Nephron (organoid): ENCODE data around the gene ARFGEF2.
A peak's percentile ranks its signal among the peaks of the same experiment; 100 is the strongest.

ENCODE experiments used
- H3K27ac Mint-ChIP-seq, 3 experiments: 2 replicates each; pipeline ENCODE4 v1.8.0; 2020; ENCODE audit warnings: mixed read lengths in 3 of 3, mild to moderate bottlenecking in 2 of 3, moderate library complexity in 1 of 3
- H3K27me3 Mint-ChIP-seq: 2 replicates; pipeline ENCODE4 v1.8.0; 2021; ENCODE audit warnings: low read depth, mild to moderate bottlenecking, moderate library complexity, mixed read lengths
- H3K36me3 Mint-ChIP-seq: 2 replicates; pipeline ENCODE4 v1.8.0; 2020; ENCODE audit warnings: low read depth, mixed read lengths
- H3K4me1 Mint-ChIP-seq: 2 replicates; pipeline ENCODE4 v1.8.0; 2020; ENCODE audit warnings: mixed read lengths
- H3K4me3 Mint-ChIP-seq, 3 experiments: 2 replicates each; pipeline ENCODE4 v1.8.0; 2020; ENCODE audit warnings: mild to moderate bottlenecking in 3 of 3, mixed read lengths in 3 of 3, moderate library complexity in 2 of 3
- H3K9me3 Mint-ChIP-seq: 2 replicates; pipeline ENCODE4 v1.8.0; 2020; ENCODE audit warnings: mixed read lengths
- CTCF ChIP-seq, 3 experiments: fragments of 200-600 bp; sonication (generic); IDR thresholded peaks; one replicate each; pipeline ENCODE4 v1.5.0; 2021; ENCODE audit warnings: antibody characterized with exemption in 3 of 3; ENCODE audit not compliant: unreplicated experiment in 3 of 3

ARFGEF2 gene

DNA sequence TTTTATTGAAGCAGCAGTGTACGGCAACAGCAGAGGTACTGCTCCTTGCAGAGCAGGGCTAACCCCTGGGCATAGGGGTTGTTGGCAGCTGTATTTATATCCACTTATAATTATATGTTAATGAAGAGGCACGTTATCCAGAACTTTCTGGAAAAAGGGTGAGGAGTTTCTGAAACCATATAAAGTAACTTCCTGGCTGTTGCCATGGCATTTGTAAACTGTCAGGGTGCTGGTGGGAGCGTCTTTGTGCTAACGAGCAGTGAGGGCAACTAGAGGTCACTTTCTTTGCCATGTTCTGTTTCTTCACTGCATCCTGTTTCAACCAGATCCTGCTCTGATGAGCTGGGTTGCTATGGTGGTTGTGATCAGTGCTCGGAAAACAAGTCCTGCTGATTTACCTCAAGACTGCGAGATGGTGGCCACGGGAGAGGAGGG is 11.1 kb upstream of the ARFGEF2 start:
- Mint-ChIP-seq H3K27me3 (peaks cover 8% of the 10 kb centered on the region), H3K36me3 (no peaks in the 10 kb centered on the region), H3K4me3 (no peak overlapping the region), H3K9me3 (peaks cover 7% of the 10 kb centered on the region), H3K27ac (no peak overlapping the region), H3K4me1 (no peaks in the 10 kb centered on the region)
- TF ChIP-seq CTCF (IDR thresholded peaks at IDR 0.05; ENCODE audit: unreplicated experiment in 3 of 3) = no peak

DNA sequence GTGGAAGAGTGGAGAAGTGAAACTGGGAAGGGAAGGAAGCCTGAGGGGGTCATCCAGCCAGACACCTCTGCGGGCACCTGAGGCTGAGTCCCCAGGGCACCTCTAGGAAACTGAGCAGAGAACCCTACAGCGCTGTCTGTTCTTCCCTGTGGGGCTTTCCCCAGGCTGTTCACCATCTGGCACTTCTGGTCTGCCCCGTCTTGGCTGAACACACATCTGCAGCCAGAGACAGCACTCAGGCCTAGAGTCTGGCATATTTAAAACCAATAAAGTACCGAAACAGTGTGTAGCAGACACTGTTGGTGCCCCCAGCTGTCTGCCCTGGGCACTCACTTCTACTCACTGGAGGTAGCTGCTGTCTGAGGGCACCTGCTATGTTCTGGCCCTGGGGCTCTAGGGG is 9.4 kb upstream of the ARFGEF2 start:
- Mint-ChIP-seq H3K36me3 (no peaks in the 10 kb centered on the region), H3K27me3 (peaks cover 4% of the 10 kb centered on the region), H3K4me1 (no peaks in the 10 kb centered on the region), H3K4me3 (no peak overlapping the region), H3K9me3 (peaks cover 7% of the 10 kb centered on the region), H3K27ac (no peak overlapping the region)
- no peak for TF ChIP-seq CTCF (IDR thresholded peaks at IDR 0.05; ENCODE audit: unreplicated experiment in 3 of 3)

DNA sequence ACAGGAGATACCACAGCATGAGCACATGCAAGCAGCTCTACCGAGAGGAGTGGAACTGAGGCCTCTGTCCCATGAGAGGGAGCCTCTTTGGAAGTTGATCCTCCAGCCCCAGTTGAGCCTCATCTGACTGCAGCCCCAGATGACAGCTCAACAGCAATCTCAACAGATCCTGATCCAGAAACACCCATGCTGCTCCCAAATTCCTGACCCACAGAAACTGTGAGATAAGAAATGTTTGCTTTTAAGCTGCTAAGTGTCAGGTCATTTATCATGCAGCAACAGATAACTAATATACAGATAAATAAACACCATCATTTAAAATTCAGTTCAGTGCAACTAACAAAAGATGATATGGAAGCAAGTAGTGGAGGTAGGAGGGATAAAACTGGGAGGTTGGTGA is 4.8 kb upstream of the ARFGEF2 start:
- no peaks in the 10 kb centered on the region for H3K9me3 Mint-ChIP-seq
- H3K36me3 Mint-ChIP-seq = no peaks in the 10 kb centered on the region
- TF ChIP-seq CTCF (IDR thresholded peaks at IDR 0.05; ENCODE audit: unreplicated experiment in 3 of 3) = no peak
- no peaks in the 10 kb centered on the region for H3K4me1 Mint-ChIP-seq
- H3K4me3 Mint-ChIP-seq = peak overlapping the region in 1 of 3 experiments; percentile 3
- H3K27ac Mint-ChIP-seq = no peak overlapping the region
- H3K27me3 Mint-ChIP-seq = peaks cover 7% of the 10 kb centered on the region

DNA sequence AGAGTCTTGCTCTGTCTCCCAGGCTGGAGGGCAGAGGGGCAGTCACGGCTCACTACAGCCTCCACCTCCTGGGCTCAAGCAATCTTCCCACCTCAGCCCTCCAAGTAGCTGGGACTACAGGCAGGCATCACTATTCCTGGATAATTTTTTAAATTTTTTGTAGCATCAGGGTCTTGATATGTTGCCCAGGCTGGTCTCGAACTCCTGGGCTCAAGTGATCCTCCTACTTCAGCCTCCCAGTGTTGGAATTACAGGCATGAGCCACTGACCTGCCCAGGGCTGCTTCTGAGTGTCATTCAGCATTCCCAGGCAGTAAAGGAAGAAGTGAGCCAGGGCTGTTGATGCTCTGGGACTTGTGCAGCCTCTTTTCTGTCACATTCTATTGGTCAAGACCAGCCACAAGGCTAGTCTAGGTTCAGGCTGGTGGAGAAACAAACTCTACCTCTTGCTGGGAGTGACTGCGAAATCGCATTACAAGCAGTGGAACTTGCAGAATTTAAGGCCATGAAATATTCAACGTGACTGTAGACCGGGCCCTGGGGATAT is 2.1 kb upstream of the ARFGEF2 start:
- peak overlapping the region in 1 of 3 experiments; percentile 33 for H3K27ac Mint-ChIP-seq

DNA sequence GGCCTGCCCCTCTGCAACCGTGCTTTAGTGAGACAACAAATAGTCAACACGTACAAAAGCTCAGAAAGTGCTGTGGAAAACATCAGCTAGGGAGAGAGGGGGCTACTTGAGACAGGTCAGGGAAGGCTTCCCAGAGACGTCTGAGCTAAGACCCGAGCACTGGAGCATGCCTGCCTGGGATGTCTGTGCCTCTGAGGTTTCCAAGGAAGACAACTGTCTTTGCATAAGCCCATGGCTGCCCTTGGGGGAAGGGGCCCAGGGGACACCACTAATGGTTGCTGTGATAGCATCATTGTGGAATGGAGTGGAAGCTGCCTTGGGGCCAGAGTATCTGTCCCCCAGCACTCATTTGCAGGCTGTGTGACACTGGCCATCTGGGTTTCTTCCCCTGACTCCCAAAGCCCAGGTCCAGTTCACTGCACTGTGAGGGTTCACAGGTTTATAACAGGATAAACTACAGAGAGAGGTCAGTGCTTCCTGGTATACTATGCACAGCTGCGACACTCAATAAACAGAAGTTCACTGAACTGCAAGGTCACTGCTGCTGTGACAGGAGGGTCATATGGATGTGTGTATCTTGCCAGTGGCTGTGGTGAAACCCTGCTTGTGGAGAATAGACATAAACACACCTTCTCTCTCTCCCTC is 1.5 kb upstream of the ARFGEF2 start:
- H3K4me3 Mint-ChIP-seq = peak overlapping the region; percentile 82 to 92 (median 89)
- H3K9me3 Mint-ChIP-seq = no peaks in the 10 kb centered on the region
- H3K27me3 Mint-ChIP-seq = peaks cover 7% of the 10 kb centered on the region
- H3K36me3 Mint-ChIP-seq = no peaks in the 10 kb centered on the region
- TF ChIP-seq CTCF (IDR thresholded peaks at IDR 0.05; ENCODE audit: unreplicated experiment in 3 of 3) = no peak
- peak overlapping the region in 2 of 3 experiments; percentile 28 to 69 for H3K27ac Mint-ChIP-seq
- peaks cover 20% of the 10 kb centered on the region for H3K4me1 Mint-ChIP-seq

More for the DNA sequence above, 2.1 kb upstream of the ARFGEF2 start:
- TF ChIP-seq CTCF (IDR thresholded peaks at IDR 0.05; ENCODE audit: unreplicated experiment in 3 of 3) = no peak
- H3K4me1 Mint-ChIP-seq = peaks cover 20% of the 10 kb centered on the region
- H3K9me3 Mint-ChIP-seq = no peaks in the 10 kb centered on the region
- H3K27me3 Mint-ChIP-seq = peaks cover 7% of the 10 kb centered on the region
- H3K36me3 Mint-ChIP-seq = no peaks in the 10 kb centered on the region
- peak overlapping the region; percentile 82 to 92 (median 89) for H3K4me3 Mint-ChIP-seq
